GM21390 (cell line): ENCODE measurements around the gene IRF2.
"Not testable (repeated sequence)": the region's sequence is repeated elsewhere in the genome, so short reads cannot be mapped to it uniquely, and the experiment has no call there.

ENCODE experiments used
- ATAC-seq: cut with Tn5 transposase; IDR thresholded peaks from one replicate; pipeline ENCODE4 v1.9.1; 2021; ENCODE audit not compliant: unreplicated experiment

IRF2 gene

GRCh38 chr4:184392748-184393559 is 81.4 kb downstream of the IRF2 start:
- no peak for ATAC-seq

- no peak for ATAC-seq
Measured at GRCh38 chr4:184392316-184392715, 82.0 kb downstream of the IRF2 start.

DNA sequence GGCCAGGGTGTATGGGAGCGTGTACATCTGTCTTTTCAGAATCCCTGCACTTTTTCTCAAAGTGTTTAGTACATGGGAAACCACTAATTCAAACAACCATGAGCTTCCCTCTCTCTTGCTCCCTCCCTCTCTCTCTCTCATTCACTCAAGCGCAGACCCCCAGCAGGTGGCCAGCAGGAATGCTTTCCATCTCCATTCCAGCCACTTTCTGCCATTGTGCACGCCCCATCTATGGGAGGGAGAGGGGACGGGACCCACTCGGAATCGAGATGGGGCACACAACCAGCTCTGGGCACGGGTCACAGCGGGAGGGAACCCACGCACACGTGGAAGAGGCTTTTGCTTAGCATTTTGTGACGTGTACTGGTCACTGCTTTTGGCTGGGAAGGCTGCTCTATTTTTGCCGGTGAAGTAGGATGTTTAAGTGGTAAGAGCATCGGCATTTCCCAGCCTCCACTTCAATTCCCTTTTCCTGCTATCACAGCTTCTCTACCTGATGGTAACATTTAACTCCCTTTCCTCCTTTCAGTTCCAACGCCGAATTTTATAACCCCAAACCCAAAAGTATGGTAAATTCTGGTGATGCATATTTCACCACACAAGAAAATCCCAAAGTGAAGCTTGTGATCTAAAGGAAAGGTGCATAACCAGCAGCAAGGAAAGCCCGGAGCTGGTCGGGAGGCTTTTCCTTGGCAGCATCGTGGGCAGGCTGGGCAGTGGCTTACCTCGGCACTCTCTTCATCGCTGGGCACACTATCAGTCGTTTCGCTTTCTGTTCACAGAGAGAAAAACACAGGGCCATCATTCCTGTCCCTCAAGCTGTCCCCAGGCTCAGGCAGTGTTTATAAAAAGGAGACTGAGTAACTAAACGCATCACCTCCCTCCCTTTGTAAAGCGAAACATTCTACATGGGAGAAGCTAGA is 84.1 kb downstream of the IRF2 start:
- ATAC-seq = no peak

DNA sequence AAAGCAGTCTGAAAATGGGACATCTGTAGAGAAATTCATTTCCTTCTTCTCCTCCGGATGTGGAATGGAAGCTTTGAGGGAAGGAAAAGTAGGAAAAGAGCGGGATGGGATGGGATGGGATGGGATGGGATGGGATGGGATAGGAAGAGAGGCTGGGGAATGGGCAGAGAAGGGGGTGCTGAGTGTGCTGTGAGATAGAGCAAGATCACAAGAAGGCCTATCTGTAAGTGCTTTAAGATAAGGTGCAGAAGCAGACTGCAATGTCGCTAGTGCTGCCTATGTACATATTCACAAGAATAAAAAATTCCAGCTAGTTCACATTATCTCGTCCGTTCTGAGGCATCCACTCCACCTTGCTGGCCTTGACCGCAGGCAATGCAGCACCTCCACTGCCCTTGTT is 86.2 kb downstream of the IRF2 start:
- ATAC-seq = no peak

DNA sequence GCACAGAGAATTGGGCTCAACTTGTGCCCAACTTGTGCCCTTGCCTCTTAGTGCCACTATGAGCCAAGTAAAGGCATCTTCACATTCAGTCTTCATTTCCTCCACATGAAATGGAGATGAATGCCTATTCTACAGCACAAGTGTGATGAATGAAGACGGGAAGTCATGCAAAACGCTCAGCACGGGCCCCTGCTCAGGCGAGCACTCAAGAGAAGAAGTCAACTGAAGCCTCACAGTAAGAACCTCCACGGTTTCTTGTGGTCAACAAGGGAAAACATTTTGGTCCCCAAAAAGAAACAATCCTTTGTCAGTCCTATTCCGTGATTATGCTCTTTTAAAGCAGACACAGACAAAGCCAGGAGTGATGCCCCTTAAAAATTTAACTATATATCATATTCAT is 87.0 kb downstream of the IRF2 start:
- no peak for ATAC-seq

- no peak for ATAC-seq
Measured at GRCh38 chr4:184386271-184386781, 88.0 kb downstream of the IRF2 start.

GRCh38 chr4:184385705-184386141 is 88.6 kb downstream of the IRF2 start:
- no peak for ATAC-seq

DNA sequence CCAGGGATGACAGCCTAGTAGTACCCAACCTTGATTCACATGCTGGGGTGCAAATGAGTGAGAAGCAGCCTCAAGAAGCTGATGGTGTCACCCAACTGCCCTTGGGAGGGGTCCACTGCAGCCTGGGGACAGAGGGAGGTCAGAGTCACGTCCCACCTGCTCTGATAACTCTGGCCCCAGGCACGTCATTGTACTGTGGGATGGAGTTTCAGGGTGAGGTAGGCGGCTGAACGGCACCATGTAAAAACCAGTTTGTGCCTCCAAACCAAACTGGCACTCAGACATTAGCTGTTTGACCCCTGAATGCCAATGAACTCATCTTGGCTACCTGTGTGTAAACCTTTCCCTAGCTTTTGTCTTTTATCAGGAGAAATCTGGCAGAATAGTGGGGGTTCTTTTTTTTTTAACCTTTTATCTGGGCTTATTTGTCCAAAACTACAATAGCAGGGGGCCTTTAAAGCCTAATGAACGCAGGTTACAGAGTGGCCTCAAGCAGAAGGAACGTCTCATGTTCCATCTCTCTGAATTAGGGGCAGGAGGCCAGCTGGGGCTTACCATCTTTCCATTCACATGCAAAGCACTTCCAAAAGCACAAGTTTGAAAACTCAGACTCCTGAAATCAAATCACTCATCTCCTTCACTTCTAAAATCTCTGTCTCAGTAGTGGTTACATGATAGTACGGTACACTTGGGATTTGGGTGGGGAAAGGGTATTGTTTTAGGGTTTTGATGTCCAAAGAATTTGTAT is 89.4 kb downstream of the IRF2 start:
- ATAC-seq = peak; percentile 11

GRCh38 chr4:184384056-184384809 is 90.1 kb downstream of the IRF2 start:
- peak; percentile 79 for ATAC-seq

DNA sequence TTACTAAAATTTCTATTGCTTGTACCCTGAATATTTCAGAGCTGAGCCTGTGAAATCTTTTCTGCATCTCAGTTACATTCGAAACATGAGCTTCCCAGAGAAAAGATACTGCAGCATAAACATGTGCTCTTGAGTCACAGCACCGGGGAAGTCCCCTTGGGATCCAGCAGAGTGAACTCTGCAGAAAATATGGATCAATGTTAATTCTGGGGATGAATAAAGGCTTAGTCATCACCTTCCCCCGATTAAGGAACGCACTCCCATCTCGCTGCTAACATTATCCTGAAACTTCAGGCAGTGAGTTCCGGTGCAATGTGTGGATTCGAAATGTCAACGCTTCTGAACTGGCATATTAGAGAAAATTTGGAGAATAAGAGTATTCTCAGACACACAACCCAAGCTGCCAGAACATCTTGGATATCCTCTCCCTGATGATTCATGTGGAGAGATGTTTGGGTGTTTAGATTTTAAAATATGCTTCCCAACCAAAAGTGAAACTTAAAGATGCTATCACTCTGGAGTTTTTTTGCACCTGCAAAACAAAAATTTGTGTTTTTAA is 90.8 kb downstream of the IRF2 start:
- no peak for ATAC-seq

DNA sequence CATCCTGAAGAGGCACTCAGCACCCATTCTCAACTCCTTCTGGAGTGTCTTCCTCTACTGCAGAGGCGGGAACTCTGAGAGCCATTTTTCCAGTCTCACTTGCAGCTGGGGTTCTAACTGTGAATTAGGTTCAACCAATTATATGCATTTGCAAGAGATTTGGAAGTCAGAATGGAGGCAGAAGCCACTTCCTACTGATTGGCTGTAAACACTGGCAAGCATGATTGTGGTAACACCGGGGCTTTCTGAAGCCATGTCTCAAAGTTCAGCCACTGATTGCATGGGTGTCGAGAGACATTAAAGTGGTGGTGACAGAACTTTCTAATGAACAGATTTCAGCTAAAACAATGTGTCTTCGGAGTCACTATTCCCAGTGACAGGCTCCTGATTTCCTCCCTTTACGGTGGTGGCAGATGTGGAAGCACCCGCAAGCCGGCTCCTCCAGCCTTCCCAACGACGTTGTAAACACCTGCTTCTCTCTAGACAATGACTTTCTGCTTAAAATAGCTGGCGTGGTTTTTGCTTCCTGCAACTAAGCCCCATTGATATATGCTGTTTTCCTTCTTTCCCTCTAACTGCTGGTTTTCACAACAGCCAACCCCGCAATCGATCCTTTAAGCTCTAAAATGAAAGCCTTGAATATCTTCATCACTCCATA is 92.0 kb downstream of the IRF2 start:
- no peak for ATAC-seq

DNA sequence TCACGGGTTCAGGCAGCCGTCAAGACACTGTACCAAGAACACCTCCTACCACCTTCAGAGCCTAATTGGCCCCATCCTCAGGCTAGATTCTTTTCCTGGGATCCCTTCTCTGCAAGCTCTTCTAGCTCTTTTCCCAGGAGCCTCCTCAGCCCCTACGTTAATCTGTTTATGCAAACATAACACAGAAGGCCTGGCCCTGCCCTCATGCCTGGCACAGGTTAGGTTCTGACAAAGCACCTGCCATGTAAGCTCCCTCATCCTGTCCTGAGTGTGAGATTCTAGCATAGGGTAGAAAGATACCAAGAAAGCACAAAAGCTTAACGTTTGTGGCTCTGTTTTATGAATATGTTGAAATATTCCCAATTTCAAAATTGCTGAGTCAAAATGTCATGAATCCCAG is 93.6 kb downstream of the IRF2 start:
- ATAC-seq = no peak

DNA sequence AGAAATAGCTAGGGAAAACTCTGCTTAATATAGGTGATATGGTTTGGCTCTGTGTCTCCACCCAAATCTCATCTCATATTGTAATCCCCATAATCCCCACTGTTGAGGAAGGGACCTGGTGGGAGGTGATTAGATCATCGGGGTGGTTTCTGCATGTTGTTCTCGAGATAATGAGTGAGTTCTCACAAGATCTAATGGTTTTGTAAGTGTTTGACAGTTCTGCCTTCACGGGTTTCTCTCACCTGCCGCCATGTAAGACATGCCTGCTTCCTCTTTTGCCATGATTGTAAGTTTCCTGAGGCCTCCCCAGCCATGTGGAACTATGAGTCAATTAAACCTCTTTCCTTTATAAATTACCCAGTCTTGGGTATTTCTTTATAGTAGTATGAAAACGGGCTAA is 94.1 kb downstream of the IRF2 start:
- not testable (repeated sequence) for ATAC-seq

DNA sequence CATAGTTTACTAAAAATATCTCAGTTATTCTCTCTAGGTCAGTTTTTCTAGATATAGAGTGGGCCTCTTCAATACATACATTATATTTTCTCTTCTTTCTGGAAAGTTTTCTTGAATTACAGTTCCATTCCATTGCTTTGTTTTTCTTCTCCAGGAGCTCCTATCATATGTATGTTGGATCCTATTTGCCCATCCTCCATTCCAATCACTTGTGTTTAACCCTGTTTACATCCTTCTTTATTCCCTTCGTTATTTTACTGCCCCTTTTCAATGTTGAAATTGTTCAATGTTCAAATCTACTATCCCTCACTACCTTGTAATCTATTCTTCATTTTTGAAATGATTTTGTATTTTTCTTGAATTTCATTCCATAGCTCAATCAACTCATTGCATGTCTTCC is 97.4 kb downstream of the IRF2 start:
- ATAC-seq = no peak

DNA sequence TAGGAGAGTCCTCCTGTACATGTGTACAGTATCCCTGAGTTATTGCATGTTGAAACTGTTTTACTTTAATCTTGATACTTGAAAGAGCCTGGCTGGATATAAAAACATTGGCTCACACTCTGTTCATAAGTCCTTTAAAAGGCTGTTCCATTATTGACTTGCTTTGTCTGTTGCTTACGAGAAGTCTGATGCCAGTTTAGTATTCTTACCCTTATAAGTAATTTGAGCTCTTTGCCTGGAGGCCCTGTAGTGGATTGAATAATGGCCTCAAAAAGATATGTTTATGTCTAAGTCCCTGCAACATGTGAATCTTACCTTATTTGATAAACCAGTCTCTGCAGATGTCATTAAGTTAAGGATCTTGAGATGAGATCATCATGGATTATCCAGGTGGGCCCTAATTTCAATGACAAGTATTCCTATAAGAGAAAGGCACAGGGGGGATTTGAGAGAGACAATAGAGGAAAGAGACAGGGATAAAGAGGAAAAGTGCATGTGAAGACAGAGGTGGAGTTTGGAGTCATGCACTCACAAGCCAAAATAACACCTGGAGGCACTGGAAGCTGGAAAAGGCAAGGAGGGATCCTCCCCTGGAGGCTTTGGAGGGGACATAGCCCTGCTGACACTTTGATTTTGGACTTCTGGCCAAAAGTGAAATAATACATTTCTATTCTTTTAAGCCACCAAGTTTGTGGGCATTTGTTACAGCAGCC is 98.1 kb downstream of the IRF2 start:
- no peak for ATAC-seq

GRCh38 chr4:184375623-184376022 is 98.7 kb downstream of the IRF2 start:
- ATAC-seq = not testable (repeated sequence)

DNA sequence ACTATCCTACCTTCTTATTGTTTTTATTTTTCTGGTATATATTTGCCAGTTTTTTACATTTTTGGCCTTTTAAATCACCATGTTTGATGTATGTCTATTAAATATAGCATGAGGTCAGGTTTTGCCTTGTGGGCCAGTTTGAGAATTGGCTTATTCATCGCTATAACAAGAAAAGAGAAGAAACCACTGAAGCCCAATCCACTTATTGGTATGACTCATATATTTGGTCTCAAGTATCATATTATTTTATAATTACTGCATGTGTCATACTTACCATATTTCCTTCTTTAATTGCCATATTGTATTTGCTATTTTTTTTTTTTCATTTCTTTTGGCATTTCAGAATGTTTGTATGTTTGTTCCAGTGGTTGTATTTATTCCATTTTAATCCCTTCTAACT is 99.3 kb downstream of the IRF2 start:
- no peak for ATAC-seq

GRCh38 chr4:184373886-184374405 is 100.4 kb downstream of the IRF2 start:
- no peak for ATAC-seq

- ATAC-seq = no peak
Measured at GRCh38 chr4:184371390-184371787, 103.0 kb downstream of the IRF2 start.
